GM12872 (cell line): ENCODE measurements around the gene TYW1.
"Not testable (repeated sequence)": the region's sequence is repeated elsewhere in the genome, so short reads cannot be mapped to it uniquely, and the experiment has no call there.

Experiments used
- TF ChIP-seq, protein P1 (sequence below): IDR thresholded peaks from 3 replicates; pipeline ENCODE4 v1.5.1; 2011; ENCODE audit warnings: low read depth, mild to moderate bottlenecking, low read length, moderate library complexity; ENCODE audit not compliant: insufficient read depth

The TYW1 gene, protein sequence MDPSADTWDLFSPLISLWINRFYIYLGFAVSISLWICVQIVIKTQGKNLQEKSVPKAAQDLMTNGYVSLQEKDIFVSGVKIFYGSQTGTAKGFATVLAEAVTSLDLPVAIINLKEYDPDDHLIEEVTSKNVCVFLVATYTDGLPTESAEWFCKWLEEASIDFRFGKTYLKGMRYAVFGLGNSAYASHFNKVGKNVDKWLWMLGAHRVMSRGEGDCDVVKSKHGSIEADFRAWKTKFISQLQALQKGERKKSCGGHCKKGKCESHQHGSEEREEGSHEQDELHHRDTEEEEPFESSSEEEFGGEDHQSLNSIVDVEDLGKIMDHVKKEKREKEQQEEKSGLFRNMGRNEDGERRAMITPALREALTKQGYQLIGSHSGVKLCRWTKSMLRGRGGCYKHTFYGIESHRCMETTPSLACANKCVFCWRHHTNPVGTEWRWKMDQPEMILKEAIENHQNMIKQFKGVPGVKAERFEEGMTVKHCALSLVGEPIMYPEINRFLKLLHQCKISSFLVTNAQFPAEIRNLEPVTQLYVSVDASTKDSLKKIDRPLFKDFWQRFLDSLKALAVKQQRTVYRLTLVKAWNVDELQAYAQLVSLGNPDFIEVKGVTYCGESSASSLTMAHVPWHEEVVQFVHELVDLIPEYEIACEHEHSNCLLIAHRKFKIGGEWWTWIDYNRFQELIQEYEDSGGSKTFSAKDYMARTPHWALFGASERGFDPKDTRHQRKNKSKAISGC

GRCh38 chr7:66996444-66997191, at the start of gene TYW1:
Gene TYW1, plus strand, starts transcription at chr7:66996833. Its CDS starts 146 bp downstream, at chr7:66996979.
- TF ChIP-seq, protein P1, sequence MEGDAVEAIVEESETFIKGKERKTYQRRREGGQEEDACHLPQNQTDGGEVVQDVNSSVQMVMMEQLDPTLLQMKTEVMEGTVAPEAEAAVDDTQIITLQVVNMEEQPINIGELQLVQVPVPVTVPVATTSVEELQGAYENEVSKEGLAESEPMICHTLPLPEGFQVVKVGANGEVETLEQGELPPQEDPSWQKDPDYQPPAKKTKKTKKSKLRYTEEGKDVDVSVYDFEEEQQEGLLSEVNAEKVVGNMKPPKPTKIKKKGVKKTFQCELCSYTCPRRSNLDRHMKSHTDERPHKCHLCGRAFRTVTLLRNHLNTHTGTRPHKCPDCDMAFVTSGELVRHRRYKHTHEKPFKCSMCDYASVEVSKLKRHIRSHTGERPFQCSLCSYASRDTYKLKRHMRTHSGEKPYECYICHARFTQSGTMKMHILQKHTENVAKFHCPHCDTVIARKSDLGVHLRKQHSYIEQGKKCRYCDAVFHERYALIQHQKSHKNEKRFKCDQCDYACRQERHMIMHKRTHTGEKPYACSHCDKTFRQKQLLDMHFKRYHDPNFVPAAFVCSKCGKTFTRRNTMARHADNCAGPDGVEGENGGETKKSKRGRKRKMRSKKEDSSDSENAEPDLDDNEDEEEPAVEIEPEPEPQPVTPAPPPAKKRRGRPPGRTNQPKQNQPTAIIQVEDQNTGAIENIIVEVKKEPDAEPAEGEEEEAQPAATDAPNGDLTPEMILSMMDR: not testable (repeated sequence)

GRCh38 chr7:66948480-66949109, 48.0 kb upstream of the TYW1 start:
- TF ChIP-seq, protein P1: no peak

DNA sequence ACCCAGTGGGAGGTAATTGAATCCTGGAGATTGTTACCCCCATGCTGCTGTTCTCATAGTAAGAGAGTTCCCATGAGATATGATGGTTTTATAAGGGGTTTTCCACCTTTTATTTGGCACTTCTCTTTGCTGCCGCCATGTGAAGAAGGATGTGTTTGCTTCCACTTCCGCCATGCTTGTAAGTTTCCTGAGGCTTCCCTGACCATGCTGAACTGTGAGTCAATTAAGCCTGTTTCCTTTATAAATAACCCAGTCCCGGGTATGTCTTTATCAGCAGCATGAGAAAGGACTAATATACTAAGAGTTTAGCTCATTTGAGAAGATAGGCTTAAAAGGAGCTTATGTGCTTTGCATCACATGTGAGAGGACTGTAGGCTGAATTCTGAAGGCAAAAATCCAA, 46.3 kb upstream of the TYW1 start:
- TF ChIP-seq, protein P1: no peak

- TF ChIP-seq, protein P1: no peak
Measured at GRCh38 chr7:66950763-66951162, 45.9 kb upstream of the TYW1 start.

DNA sequence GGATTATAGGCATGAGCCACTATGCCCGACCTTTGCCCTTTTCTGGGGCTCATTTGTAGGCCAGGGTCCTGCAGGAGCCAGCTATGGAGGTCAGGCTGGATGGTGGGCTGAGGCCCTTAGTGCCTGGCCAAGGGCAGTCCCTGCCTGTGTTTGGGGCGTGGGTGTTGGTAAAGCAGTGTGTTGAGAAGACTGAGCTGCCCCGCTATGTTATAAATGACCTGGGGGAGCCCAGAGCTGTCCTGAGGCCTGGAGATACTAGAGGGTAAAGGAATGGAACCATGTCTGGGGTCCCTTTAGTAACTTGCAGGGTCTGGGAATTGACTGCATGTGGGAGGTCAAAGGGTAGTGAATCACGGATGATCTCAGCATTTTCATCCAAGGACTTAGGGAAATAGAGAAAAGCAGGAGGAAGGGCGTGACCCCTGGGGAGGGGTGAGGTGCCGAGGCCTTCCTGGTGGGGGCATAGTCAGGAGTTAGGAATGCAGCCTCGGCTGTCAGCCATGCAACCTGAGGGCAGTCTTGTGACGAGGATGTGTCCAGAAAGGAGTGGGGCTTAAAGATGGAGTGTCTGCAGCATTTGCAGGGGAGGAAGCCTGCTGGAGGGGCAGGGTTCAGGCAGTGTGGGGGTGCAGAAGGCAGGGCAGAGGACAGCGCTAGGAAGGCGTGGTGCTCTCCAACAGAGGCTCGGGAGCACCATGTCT, 44.1 kb upstream of the TYW1 start:
- TF ChIP-seq, protein P1: no peak

DNA sequence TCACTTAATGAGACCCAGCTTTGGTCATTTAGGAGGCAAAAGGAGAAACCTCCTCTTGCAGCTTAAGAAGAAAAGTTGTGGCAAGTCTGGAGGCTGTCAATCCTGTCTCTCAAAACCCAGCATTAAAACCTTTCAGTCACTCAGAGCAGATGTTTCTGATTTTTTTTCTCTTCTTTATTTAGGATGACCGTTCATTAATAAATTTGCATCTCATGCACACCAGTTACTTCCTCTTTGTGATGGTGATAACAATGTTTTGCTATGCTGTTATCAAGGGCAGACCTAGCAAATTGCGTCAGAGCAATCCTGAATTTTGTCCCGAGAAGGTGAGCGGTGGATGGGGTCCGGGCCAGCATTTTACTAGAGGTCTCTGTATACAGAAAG, 43.6 kb upstream of the TYW1 start:
- TF ChIP-seq, protein P1: no peak
